GM12864 (cell line): ENCODE measurements around the gene TNFAIP8.

Experiments
- DNase-seq: peaks from one replicate; pipeline ENCODE4 v3.0.0-alpha.2; 2011; ENCODE audit warnings: low read depth
- H3K4me3 ChIP-seq: 2 replicates; pipeline ENCODE4 v1.5.1; 2011; ENCODE audit warnings: mild to moderate bottlenecking, low read depth, low read length, control low read depth
- TF ChIP-seq, protein P1 (sequence below): IDR thresholded peaks from 2 replicates; pipeline ENCODE4 v1.5.1; 2011; ENCODE audit warnings: low read depth, mild to moderate bottlenecking, moderate library complexity, low read length, control low read depth, inconsistent platforms; ENCODE audit errors: missing control alignments

The TNFAIP8 gene

DNA sequence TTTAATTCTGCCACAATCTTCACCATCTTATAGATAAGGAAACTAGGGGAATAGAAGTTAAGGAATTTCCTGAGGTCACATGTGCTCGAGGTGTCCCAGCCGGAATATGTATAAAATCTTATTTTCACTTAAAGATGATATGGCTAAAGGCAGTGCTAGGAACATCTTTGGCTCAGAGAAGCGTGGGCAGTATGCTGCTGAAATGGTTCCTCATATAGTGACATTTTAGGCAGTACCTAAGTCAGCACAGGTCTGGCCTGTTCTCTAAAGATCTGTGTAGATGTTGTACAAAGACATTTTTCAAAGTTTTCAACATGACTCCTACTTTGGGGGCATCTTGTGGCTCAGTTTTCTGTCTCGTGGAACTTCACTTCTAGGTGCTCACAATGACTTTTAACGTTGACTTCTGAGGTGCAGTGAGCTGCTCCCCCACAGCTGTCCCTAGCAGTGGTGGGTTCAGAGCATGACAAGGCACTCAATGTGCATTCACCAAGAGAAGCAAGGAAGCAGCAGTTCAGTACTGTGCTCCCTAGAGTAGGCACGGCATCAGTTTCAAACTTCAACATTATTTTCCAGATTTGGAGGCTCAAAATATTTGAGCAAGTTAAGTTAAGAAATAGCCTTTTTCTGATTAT lies 40.3 kb downstream of the TNFAIP8 start:
- no peak for DNase-seq
- TF ChIP-seq, protein P1, sequence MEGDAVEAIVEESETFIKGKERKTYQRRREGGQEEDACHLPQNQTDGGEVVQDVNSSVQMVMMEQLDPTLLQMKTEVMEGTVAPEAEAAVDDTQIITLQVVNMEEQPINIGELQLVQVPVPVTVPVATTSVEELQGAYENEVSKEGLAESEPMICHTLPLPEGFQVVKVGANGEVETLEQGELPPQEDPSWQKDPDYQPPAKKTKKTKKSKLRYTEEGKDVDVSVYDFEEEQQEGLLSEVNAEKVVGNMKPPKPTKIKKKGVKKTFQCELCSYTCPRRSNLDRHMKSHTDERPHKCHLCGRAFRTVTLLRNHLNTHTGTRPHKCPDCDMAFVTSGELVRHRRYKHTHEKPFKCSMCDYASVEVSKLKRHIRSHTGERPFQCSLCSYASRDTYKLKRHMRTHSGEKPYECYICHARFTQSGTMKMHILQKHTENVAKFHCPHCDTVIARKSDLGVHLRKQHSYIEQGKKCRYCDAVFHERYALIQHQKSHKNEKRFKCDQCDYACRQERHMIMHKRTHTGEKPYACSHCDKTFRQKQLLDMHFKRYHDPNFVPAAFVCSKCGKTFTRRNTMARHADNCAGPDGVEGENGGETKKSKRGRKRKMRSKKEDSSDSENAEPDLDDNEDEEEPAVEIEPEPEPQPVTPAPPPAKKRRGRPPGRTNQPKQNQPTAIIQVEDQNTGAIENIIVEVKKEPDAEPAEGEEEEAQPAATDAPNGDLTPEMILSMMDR = no peak
- no peak overlapping the region for H3K4me3 ChIP-seq

DNA sequence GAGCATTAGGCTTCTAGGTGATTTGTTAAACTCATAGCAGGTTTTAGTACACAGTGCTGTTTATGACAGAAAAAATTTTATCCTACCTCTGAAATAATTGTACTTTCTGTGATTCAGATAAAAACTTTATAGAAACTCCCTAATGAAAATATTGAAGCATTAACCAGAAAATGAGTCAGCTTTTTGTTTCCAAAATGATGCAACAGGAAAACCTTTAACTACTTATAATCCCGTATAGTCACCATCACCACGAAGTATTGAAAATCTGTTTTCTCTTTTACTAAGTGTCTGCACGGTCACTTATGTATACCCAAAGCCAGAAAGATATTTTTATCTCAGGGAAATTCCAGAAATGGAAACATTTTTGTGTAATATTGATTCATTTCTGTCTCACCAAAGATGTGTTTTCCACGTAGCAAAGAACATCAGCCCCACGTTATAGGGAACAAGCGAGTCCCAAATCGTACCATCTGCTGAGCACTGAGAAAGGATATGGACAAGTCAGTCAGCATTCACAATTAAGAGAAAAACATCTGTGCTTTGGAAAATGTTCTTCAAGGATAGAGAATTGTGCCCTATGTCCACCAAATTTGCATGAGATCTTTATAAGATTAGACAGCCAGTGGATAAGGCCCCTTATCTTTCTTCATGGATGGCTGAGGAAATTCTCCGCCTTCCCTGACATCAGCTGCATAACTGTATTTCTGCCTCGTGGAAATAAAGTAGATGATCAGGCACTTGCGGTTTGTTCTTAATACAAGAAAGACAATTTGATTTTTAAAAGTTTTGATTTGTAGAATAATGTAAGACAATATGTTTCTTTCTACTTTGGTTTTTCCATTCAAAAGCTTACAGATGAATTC lies 41.9 kb downstream of the TNFAIP8 start:
- no peak overlapping the region for H3K4me3 ChIP-seq
- TF ChIP-seq, protein P1 = no peak
- DNase-seq = no peak

DNA sequence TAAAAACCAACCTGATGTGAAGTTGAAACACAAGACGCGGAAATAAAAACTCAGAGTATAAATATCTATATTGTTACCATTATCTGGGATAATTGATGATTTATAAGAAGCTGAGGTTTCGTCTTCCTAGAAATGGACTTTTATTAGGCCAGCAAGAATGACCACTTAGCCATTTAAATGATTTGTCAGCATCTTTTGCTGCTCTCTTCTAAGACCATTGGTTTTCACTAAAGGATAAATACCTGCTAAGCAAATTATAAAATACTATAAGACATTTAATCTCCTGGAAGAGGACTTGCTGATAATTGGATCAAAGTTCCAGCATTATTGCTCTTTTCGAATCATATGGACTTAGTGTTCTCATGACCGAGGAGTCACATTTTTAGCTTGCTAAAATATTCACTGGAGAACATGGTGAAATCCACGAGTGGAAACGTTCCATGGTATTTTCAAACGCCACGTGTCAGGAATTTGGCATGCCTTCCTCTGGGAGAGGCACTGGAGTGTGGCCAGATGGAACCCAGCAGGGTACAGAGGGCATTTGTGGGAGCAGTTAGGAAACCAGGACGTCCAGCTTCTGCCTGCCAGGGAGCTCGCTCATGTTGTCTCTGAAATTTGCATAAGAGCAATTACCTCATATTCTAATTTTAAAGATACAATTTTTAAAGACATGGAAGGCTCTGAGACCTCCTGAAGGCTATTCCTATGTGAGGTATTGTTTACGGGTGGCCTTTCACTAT lies 43.1 kb downstream of the TNFAIP8 start:
- no peak overlapping the region for H3K4me3 ChIP-seq
- TF ChIP-seq, protein P1 = no peak
- no peak for DNase-seq

DNA sequence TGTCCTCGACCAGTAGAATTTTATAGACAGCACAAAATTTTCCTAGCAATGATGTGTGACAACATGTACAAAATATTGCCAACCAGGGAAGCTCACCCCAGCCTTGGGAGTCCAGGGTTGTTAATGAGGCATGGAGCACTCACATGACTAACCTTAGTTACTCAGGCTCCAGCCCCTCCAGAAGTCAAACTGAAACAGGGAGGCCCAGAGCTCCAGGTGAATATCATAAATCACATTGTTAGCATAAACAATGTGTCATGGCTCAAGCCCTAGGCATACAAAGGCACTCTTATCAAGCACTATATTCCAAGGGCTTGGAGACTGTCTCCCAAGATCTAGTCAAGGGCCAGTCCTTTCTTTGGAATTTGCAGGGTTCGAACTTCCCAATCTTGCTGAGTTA lies 44.4 kb downstream of the TNFAIP8 start:
- no peak for DNase-seq
- TF ChIP-seq, protein P1 = no peak

DNA sequence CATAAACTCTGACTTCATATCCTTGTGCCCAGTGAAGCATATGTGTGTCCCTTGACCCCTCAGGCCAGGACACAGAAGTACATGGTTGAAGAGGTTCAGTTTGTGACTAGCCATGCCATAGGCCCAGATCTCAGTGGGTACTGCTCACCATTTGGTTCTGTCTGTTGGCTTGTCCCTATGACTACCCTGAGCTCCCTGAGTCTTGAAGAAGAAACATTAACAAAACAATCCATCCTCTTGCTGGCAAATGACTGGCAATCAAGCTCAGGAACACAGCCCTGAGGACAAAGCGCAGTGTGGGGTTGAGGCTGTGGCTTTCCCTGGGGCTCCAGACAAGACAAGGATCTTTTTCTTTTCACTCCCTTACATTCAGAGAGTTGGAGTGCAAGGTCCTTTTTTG lies 46.3 kb downstream of the TNFAIP8 start:
- DNase-seq = no peak
- TF ChIP-seq, protein P1 = no peak
- H3K4me3 ChIP-seq = no peak overlapping the region

More for the DNA sequence above, 44.4 kb downstream of the TNFAIP8 start:
- no peak overlapping the region for H3K4me3 ChIP-seq

DNA sequence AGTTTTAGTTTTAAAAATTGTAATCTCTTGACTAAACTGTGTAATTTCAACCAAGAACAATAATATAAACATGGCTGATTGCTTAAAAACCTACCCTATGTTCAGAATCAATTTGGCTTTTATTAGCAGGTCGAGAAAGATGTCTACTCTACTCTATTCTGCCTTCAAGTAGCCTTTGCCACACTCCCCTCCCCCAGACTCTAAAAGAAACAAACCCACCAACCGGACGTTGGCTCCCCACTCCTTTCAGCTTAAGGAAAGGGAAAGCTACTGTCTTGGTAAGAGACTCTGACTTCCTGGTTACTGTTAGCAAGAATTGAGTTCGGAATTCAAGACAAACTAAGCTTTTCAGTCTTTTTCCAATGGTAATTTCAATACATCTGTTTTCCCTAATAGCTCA lies 46.7 kb downstream of the TNFAIP8 start:
- TF ChIP-seq, protein P1 = no peak
- DNase-seq = no peak
- no peak overlapping the region for H3K4me3 ChIP-seq
